ENCODE data around the gene PAH. TPM values are rescaled to one million over a fixed set of nuclear protein-coding genes. Genes with fewer than 3 reads are reported as not detected.

The PAH gene
- total and polyA plus RNA-seq, 2 donors from 2014 or later, result 8.7 to 193 TPM

GRCh38 chr12:102951841-102952240, 34.8 kb upstream of the PAH start:
- H3K4me1 ChIP-seq (ENCODE audit: control insufficient read depth in 2 of 3, insufficient read depth in 2 of 3, low read depth in 1 of 3, low read length in 3 of 3), result peaks cover 0 to 11% (median 0%) of the 10 kb centered on the region in 3 donors
- H3K27me3 ChIP-seq (ENCODE audit: control insufficient read depth, insufficient read depth, low read length), result peaks cover 67% of the 10 kb centered on the region
- no peaks in the 10 kb centered on the region for H3K36me3 ChIP-seq (ENCODE audit: control insufficient read depth in 2 of 3, insufficient read depth in 3 of 3, low read length in 3 of 3)
- TF ChIP-seq, protein P1, sequence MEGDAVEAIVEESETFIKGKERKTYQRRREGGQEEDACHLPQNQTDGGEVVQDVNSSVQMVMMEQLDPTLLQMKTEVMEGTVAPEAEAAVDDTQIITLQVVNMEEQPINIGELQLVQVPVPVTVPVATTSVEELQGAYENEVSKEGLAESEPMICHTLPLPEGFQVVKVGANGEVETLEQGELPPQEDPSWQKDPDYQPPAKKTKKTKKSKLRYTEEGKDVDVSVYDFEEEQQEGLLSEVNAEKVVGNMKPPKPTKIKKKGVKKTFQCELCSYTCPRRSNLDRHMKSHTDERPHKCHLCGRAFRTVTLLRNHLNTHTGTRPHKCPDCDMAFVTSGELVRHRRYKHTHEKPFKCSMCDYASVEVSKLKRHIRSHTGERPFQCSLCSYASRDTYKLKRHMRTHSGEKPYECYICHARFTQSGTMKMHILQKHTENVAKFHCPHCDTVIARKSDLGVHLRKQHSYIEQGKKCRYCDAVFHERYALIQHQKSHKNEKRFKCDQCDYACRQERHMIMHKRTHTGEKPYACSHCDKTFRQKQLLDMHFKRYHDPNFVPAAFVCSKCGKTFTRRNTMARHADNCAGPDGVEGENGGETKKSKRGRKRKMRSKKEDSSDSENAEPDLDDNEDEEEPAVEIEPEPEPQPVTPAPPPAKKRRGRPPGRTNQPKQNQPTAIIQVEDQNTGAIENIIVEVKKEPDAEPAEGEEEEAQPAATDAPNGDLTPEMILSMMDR (IDR thresholded peaks at IDR 0.05; ENCODE audit: borderline replicate concordance, extremely low read depth, insufficient read depth), result no peak
- no peak for DNase-seq
- intact Hi-C loops (cut with DNase I), result loop anchor here (10.0 kb wide), 1 partner anchor 593 kb away; no protein-coding TSS in a partner anchor
- no peak overlapping the region for H3K27ac ChIP-seq (ENCODE audit: low read depth in 2 of 2, low read length in 2 of 2)
- no peak for FAIRE-seq
- no peak overlapping the region for H3K4me3 ChIP-seq (ENCODE audit: low read length in 3 of 3)
- H3K9ac ChIP-seq (ENCODE audit: low read length in 3 of 3), result no peak overlapping the region
- no peaks in the 10 kb centered on the region for H3K9me3 ChIP-seq (ENCODE audit: control insufficient read depth in 2 of 3, insufficient read depth in 1 of 3, low read length in 3 of 3)

DNA sequence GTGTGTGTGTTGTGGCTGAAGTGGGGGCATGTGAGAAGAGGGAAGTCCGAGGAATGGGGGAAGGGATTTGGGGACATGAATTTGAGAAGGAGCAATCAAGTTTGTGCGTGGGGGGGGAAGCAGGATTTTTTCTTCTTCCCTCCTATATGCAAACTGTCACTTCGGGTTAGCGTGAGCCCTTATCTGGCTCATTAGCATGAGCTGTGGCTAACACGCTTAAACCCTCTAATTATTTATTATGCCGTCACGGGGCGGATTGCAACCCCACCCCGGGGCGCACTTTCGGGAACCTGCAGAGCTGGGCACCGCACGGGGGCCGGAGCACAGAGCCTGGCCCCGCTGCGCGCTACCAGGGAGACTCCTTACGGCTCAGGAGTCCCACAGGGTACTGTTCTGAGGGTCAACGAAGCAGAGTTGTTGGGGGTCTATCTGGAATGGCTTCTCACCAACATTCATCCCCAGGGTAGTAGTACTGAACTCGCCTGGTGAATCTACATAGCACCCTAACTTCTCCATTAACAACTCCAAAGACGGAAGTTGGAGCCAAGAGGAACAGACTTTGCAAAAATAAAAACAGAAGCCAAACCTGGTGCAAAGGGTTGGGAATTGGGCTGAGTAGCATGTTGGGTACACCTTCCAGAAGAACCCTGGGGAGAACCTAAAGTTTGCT, 34.0 kb upstream of the PAH start:
- DNase-seq (no peak), FAIRE-seq (no peak)
- intact Hi-C loops (cut with DNase I), result loop anchor here (10.0 kb wide), 1 partner anchor 594 kb away; no protein-coding TSS in a partner anchor
- peaks cover 64% of the 10 kb centered on the region for H3K27me3 ChIP-seq (ENCODE audit: control insufficient read depth, insufficient read depth, low read length)
- no peaks in the 10 kb centered on the region for H3K36me3 ChIP-seq (ENCODE audit: control insufficient read depth in 2 of 3, insufficient read depth in 3 of 3, low read length in 3 of 3)
- H3K9ac ChIP-seq (ENCODE audit: low read length in 3 of 3), result no peak overlapping the region
- peaks cover 0 to 11% (median 0%) of the 10 kb centered on the region in 3 donors for H3K4me1 ChIP-seq (ENCODE audit: control insufficient read depth in 2 of 3, insufficient read depth in 2 of 3, low read depth in 1 of 3, low read length in 3 of 3)
- TF ChIP-seq, protein P1 (IDR thresholded peaks at IDR 0.05; ENCODE audit: borderline replicate concordance, extremely low read depth, insufficient read depth), result no peak
- no peaks in the 10 kb centered on the region for H3K9me3 ChIP-seq (ENCODE audit: control insufficient read depth in 2 of 3, insufficient read depth in 1 of 3, low read length in 3 of 3)
- no peak overlapping the region for H3K27ac ChIP-seq (ENCODE audit: low read depth in 2 of 2, low read length in 2 of 2)
- H3K4me3 ChIP-seq (ENCODE audit: low read length in 3 of 3), result no peak overlapping the region

DNA sequence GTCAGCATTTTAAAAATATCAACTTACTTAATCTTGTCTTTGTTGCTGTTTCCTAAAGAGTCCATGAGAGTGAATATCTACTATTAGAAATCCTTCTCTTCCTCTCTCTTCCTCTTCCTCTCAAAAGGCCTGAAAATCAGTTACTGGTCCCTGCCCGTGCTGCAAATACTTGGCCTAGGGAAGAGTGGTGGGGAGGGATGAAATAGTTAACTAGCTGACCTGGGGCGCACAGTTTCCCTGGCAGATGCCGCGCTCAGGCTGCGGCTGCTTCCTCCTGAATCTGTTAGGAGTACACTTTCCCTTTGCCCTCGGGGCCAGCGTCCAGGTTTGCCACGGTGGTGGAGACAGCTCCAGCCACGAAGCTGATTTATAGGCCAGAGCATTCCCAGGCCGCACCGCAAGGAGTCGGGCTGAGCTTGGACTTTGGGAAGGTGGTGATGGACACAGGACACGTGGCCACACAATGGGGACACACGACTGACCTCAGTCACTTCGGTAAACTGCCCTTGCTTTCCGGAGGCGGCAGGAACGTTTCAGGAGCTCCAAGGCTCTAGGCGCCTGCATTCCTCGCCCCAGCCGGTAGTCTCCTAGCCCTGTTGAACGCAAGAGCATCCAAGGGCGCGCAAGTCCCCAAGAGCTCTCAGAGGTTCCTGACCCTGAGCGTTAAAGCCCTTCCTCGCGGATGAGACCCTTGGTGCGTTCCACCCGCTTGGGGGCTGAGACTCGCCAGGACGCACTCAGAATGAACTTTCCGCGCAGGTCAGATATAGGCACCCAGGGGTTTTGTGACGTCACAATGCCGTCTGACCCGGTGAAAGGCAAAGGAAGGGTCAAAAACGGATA, 33.3 kb upstream of the PAH start:
- no peak overlapping the region for H3K4me3 ChIP-seq (ENCODE audit: low read length in 3 of 3)
- intact Hi-C loops (cut with DNase I), result loop anchor here (10.0 kb wide), 1 partner anchor 594 kb away; no protein-coding TSS in a partner anchor
- H3K9ac ChIP-seq (ENCODE audit: low read length in 3 of 3), result no peak overlapping the region
- peaks cover 56% of the 10 kb centered on the region for H3K27me3 ChIP-seq (ENCODE audit: control insufficient read depth, insufficient read depth, low read length)
- H3K36me3 ChIP-seq (ENCODE audit: control insufficient read depth in 2 of 3, insufficient read depth in 3 of 3, low read length in 3 of 3), result no peaks in the 10 kb centered on the region
- TF ChIP-seq, protein P1 (IDR thresholded peaks at IDR 0.05; ENCODE audit: borderline replicate concordance, extremely low read depth, insufficient read depth), result peak; percentile 35
- no peak overlapping the region for H3K27ac ChIP-seq (ENCODE audit: low read depth in 2 of 2, low read length in 2 of 2)
- H3K4me1 ChIP-seq (ENCODE audit: control insufficient read depth in 2 of 3, insufficient read depth in 2 of 3, low read depth in 1 of 3, low read length in 3 of 3), result peaks cover 0 to 11% (median 0%) of the 10 kb centered on the region in 3 donors
- DNase-seq (peak in 4 of 5 donors; percentile 41 to 66 (median 47)), FAIRE-seq (no peak)
- no peaks in the 10 kb centered on the region for H3K9me3 ChIP-seq (ENCODE audit: control insufficient read depth in 2 of 3, insufficient read depth in 1 of 3, low read length in 3 of 3)
